H9 (cell line): ENCODE data around the gene SDK2. TPM values are rescaled to one million over a fixed set of nuclear protein-coding genes. Genes with fewer than 3 reads are reported as not detected.
A peak's percentile ranks its signal among the peaks of the same experiment; 100 is the strongest.
"Not testable (repeated sequence)": the region's sequence is repeated elsewhere in the genome, so short reads cannot be mapped to it uniquely, and the experiment has no call there.

Experiments used
- DNase-seq: peaks from one replicate; pipeline ENCODE4 v3.0.0-alpha.2; 2017
- H2AFZ ChIP-seq: one replicate; pipeline ENCODE4 v1.6.1; 2013; ENCODE audit warnings: mild to moderate bottlenecking, low read length, control low read depth, moderate library complexity
- H2AK5ac ChIP-seq: 2 replicates; pipeline ENCODE4 v1.6.1; 2013; ENCODE audit warnings: low read length, control low read depth, mixed read lengths; ENCODE audit not compliant: insufficient read length
- H2BK120ac ChIP-seq: one replicate; pipeline ENCODE4 v1.6.1; 2013; ENCODE audit warnings: low read depth, mild to moderate bottlenecking, low read length, control low read depth, inconsistent platforms; ENCODE audit not compliant: poor library complexity, severe bottlenecking
- H2BK12ac ChIP-seq: 2 replicates; pipeline ENCODE4 v1.6.1; 2013; ENCODE audit warnings: low read length, control low read depth, mixed read lengths, low read depth; ENCODE audit not compliant: insufficient read length
- H2BK15ac ChIP-seq: 2 replicates; pipeline ENCODE4 v1.6.1; 2013; ENCODE audit warnings: low read depth, low read length, control low read depth
- H2BK20ac ChIP-seq: one replicate; pipeline ENCODE4 v1.6.1; 2013; ENCODE audit warnings: low read depth, mild to moderate bottlenecking, low read length, control low read depth, inconsistent platforms; ENCODE audit not compliant: poor library complexity, severe bottlenecking
- H2BK5ac ChIP-seq: 2 replicates; pipeline ENCODE4 v1.6.1; 2013; ENCODE audit warnings: low read length, control low read depth, mixed read lengths; ENCODE audit not compliant: insufficient read length
- H3K14ac ChIP-seq: 2 replicates; pipeline ENCODE4 v1.6.1; 2013; ENCODE audit warnings: low read length, control low read depth; ENCODE audit not compliant: insufficient read depth
- H3K18ac ChIP-seq: 2 replicates; pipeline ENCODE4 v1.6.1; 2013; ENCODE audit warnings: low read depth, mild to moderate bottlenecking, mixed read lengths, low read length, control low read depth; ENCODE audit not compliant: insufficient read length
- H3K23ac ChIP-seq: 2 replicates; pipeline ENCODE4 v1.6.1; 2013; ENCODE audit warnings: low read length, control low read depth, mixed read lengths, low read depth; ENCODE audit not compliant: insufficient read length
- H3K23me2 ChIP-seq: 2 replicates; pipeline ENCODE4 v1.6.1; 2013; ENCODE audit warnings: low read depth, mild to moderate bottlenecking, mixed read lengths, low read length, control low read depth; ENCODE audit not compliant: insufficient read length, poor library complexity, severe bottlenecking
- H3K27ac ChIP-seq: 2 replicates; pipeline ENCODE4 v1.5.1; 2013; ENCODE audit warnings: low read length, control low read depth, mixed read lengths, low read depth; ENCODE audit not compliant: insufficient read length
- H3K27me3 ChIP-seq: 2 replicates; pipeline ENCODE4 v1.6.1; 2013; ENCODE audit warnings: low read length, control low read depth, inconsistent platforms; ENCODE audit not compliant: insufficient read depth
- H3K4ac ChIP-seq: 2 replicates; pipeline ENCODE4 v1.6.1; 2013; ENCODE audit warnings: low read depth, mild to moderate bottlenecking, control low read depth, inconsistent platforms, low read length, moderate library complexity
- H3K4me1 ChIP-seq: 2 replicates; pipeline ENCODE4 v1.6.1; 2013; ENCODE audit warnings: low read length, control low read depth, inconsistent platforms; ENCODE audit not compliant: insufficient read depth
- H3K4me2 ChIP-seq: 2 replicates; pipeline ENCODE4 v1.6.1; 2013; ENCODE audit warnings: low read length, control low read depth, mixed read lengths; ENCODE audit not compliant: insufficient read length, insufficient read depth
- H3K56ac ChIP-seq: 2 replicates; pipeline ENCODE4 v1.6.1; 2013; ENCODE audit warnings: low read depth, mild to moderate bottlenecking, mixed read lengths, low read length, control low read depth; ENCODE audit not compliant: insufficient read length
- H3K79me1 ChIP-seq: 2 replicates; pipeline ENCODE4 v1.6.1; 2013; ENCODE audit warnings: low read depth, mild to moderate bottlenecking, moderate library complexity, low read length, control low read depth, inconsistent platforms; ENCODE audit not compliant: insufficient read depth, poor library complexity, severe bottlenecking
- H3K79me2 ChIP-seq: 2 replicates; pipeline ENCODE4 v1.6.1; 2013; ENCODE audit warnings: low read length, control low read depth, inconsistent platforms; ENCODE audit not compliant: insufficient read depth
- H3K9ac ChIP-seq: 2 replicates; pipeline ENCODE4 v1.6.1; 2013; ENCODE audit warnings: low read length, control low read depth, mixed read lengths; ENCODE audit not compliant: insufficient read length; ENCODE audit errors: extremely low read depth
- H3K9me3 ChIP-seq: one replicate; pipeline ENCODE4 v1.6.1; 2013; ENCODE audit warnings: low read depth, low read length, inconsistent platforms; ENCODE audit not compliant: control insufficient read depth
- H3T11ph ChIP-seq: one replicate; pipeline ENCODE4 v1.6.1; 2013; ENCODE audit warnings: mild to moderate bottlenecking, low read length, control low read depth, inconsistent platforms
- H4K20me1 ChIP-seq: one replicate; pipeline ENCODE4 v1.6.1; 2013; ENCODE audit not compliant: control insufficient read depth, insufficient read length, insufficient read depth
- H4K5ac ChIP-seq: 2 replicates; pipeline ENCODE4 v1.6.1; 2013; ENCODE audit warnings: low read depth, mild to moderate bottlenecking, mixed read lengths, low read length, control low read depth; ENCODE audit not compliant: insufficient read length
- H4K8ac ChIP-seq: replicated peaks from 2 replicates; pipeline ENCODE4 v1.6.1; 2013; ENCODE audit warnings: low read length, control low read depth, mixed read lengths, low read depth; ENCODE audit not compliant: insufficient read length
- H4K91ac ChIP-seq: 2 replicates; pipeline ENCODE4 v1.6.1; 2013; ENCODE audit warnings: low read depth, mild to moderate bottlenecking, moderate library complexity, mixed read lengths, low read length, control low read depth; ENCODE audit not compliant: insufficient read length
- H3K27ac Mint-ChIP-seq, 3 experiments: 2 replicates in 2 of 3; 3 replicates in 1 of 3; pipeline ENCODE4 v1.8.0; 2020 to 2021; ENCODE audit warnings: mixed read lengths in 3 of 3, mild to moderate bottlenecking in 1 of 3, moderate library complexity in 1 of 3
- H3K27me3 Mint-ChIP-seq: 2 replicates; pipeline ENCODE4 v1.8.0; 2021; ENCODE audit warnings: low read depth, mild to moderate bottlenecking, moderate library complexity, mixed read lengths
- H3K36me3 Mint-ChIP-seq, 3 experiments: 2 replicates in 2 of 3; 3 replicates in 1 of 3; pipeline ENCODE4 v1.8.0; 2020 to 2021; ENCODE audit warnings: low read depth in 3 of 3, mixed read lengths in 3 of 3; ENCODE audit not compliant: insufficient read depth in 1 of 3
- H3K4me1 Mint-ChIP-seq, 2 experiments: 2 replicates each; pipeline ENCODE4 v1.8.0; 2020; ENCODE audit warnings: mixed read lengths in 2 of 2
- H3K4me3 Mint-ChIP-seq, 2 experiments: 2 replicates in 1 of 2; 3 replicates in 1 of 2; pipeline ENCODE4 v1.8.0; 2020 to 2021; ENCODE audit warnings: mild to moderate bottlenecking in 2 of 2, mixed read lengths in 2 of 2, moderate library complexity in 1 of 2
- H3K9me3 Mint-ChIP-seq, 2 experiments: 2 replicates in 1 of 2; 3 replicates in 1 of 2; pipeline ENCODE4 v1.8.0; 2020; ENCODE audit warnings: mild to moderate bottlenecking in 2 of 2, mixed read lengths in 2 of 2, moderate library complexity in 1 of 2
- CTCF ChIP-seq: fragments of 200-600 bp; sonication (generic); conservative IDR thresholded peaks from 3 replicates; pipeline ENCODE4 v1.8.0; 2021; ENCODE audit warnings: antibody characterized with exemption, mild to moderate bottlenecking
- WGBS: extraction: QIAGEN DNeasy Blood & Tissue Kit; methylation state at CpG from one replicate; pipeline ENCODE4 v1.1.7; 2013; ENCODE audit warnings: missing lambda C conversion rate, low lambda C conversion rate, mixed read lengths; ENCODE audit not compliant: insufficient read length; ENCODE audit errors: extremely low coverage; 5-methylcytosine and 5-hydroxymethylcytosine counted together
- total RNA-seq: library from RNA; stranded (reverse); gene quantifications from 2 replicates; pipeline ENCODE4 v1.2.1, GENCODE V29; 2021

Gene SDK2
- total RNA-seq, 1 experiment from 2014 or later, result 9.1 TPM

DNA sequence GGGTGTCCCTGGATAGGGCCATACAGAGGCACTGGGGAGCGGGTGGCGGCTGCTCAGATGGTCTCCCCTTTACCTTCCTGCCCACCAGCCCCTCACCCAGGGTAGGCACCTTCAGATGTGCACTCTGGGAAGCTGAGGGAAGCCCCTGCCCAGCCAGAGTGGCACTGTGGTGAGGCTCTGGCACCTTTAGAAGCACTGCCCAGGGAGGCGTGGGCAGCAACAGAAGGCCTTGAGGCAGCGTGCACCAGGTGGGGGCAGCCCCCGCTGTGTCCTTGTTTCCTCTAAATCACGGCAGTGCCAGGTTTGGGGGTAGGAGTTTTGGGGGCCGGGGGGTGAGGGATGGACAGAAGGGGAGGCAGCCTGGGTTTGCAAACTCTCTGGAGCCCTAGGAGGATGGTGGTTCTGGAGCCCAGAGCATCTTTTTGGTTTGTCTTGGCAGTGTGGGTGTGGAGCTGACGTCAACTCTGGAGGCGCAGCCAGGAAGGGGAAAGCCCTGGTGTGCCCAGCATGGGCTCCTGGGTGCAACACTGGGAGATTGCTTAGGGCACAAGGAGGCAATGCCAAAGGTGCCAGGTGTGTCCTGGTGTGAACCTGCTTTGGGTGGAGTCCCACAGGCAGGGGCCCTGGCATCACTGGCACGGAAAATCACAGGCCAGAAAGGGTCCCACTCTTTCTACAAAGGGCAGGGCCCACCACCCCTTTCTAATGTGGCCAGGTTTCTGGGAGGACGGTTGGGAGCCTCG lies 309.3 kb downstream of the SDK2 start:
- Histone ChIP-seq H3K23me2 (no peaks in the 10 kb centered on the region), H2BK12ac (no peak overlapping the region), H2BK20ac (no peak overlapping the region), H3K14ac (no peak overlapping the region), H3K4me2 (no peak overlapping the region), H3K9me3 (no peaks in the 10 kb centered on the region), H2BK5ac (no peak overlapping the region), H4K5ac (no peak overlapping the region), H3K4me1 (no peaks in the 10 kb centered on the region), H3K56ac (no peak overlapping the region), H2BK120ac (no peak overlapping the region), H2AK5ac (no peak overlapping the region), H4K20me1 (no peaks in the 10 kb centered on the region), H3T11ph (no peak overlapping the region), H3K9ac (no peak overlapping the region), H3K18ac (no peak overlapping the region), H3K27me3 (no peaks in the 10 kb centered on the region), H3K27ac (no peak overlapping the region), H4K8ac (no peak overlapping the region), H2BK15ac (no peak overlapping the region), H3K79me2 (no peaks in the 10 kb centered on the region), H3K79me1 (no peaks in the 10 kb centered on the region), H3K4ac (no peak overlapping the region), H4K91ac (no peak overlapping the region), H3K23ac (no peak overlapping the region), H2AFZ (no peak overlapping the region)
- peaks cover 0 to 6% (median 1%) of the 10 kb centered on the region in 3 experiments; a peak in 3 of 7 replicates for H3K36me3 Mint-ChIP-seq
- H3K4me3 Mint-ChIP-seq, result no peak overlapping the region
- TF ChIP-seq CTCF, result no peak
- DNase-seq, result no peak
- H3K9me3 Mint-ChIP-seq, result no peaks in the 10 kb centered on the region
- peak overlapping the region in 1 of 3 experiments; percentile 80; a peak in 1 of 7 replicates for H3K27ac Mint-ChIP-seq
- H3K27me3 Mint-ChIP-seq, result peaks cover 5% of the 10 kb centered on the region; the same call in 1 of the 2 replicates
- H3K4me1 Mint-ChIP-seq, result peaks cover 19 to 33% of the 10 kb centered on the region in 2 experiments
- WGBS, result no CpG with 5 or more reads among the region's 12 CpGs

DNA sequence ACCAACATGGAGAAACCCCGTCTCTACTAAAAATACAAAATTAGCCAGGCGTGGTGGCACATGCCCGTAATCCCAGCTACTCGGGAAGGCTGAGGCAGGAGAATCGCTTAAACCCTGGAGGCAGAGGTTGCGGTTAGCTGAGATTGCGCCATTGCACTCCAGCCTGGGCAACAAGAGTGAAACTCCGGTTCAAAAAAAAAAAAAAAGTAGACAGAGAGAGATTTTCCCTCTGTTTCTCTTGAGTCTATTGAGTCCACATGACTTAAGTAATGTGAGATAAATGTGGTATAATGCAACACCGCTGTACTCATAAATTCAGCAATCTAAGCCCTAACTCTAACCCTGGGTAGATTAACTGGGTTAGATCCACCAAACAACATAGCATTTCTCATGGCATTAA lies 310.8 kb downstream of the SDK2 start:
- not testable (repeated sequence) for H3T11ph ChIP-seq, H3K9me3 ChIP-seq, H4K5ac ChIP-seq, H2BK120ac ChIP-seq, H4K8ac ChIP-seq, H2BK12ac ChIP-seq, H3K56ac ChIP-seq, H2BK20ac ChIP-seq, H3K27ac ChIP-seq, H3K9ac ChIP-seq, H3K27ac Mint-ChIP-seq, H3K14ac ChIP-seq, H2AFZ ChIP-seq, H3K18ac ChIP-seq, H3K4ac ChIP-seq, H3K79me1 ChIP-seq, H3K4me1 ChIP-seq, H3K23me2 ChIP-seq, H2AK5ac ChIP-seq, H4K20me1 ChIP-seq, H2BK5ac ChIP-seq, H3K36me3 Mint-ChIP-seq, H3K27me3 Mint-ChIP-seq, H3K23ac ChIP-seq, H3K79me2 ChIP-seq, H3K4me3 Mint-ChIP-seq, H3K9me3 Mint-ChIP-seq, DNase-seq, H4K91ac ChIP-seq, H3K27me3 ChIP-seq, H3K4me2 ChIP-seq, H2BK15ac ChIP-seq
- H3K4me1 Mint-ChIP-seq, result peaks cover 19 to 33% of the 10 kb centered on the region in 2 experiments
- no CpG with 5 or more reads among the region's 9 CpGs for WGBS
